ENCODE data around the gene HIGD1A.

HIGD1A gene

DNA sequence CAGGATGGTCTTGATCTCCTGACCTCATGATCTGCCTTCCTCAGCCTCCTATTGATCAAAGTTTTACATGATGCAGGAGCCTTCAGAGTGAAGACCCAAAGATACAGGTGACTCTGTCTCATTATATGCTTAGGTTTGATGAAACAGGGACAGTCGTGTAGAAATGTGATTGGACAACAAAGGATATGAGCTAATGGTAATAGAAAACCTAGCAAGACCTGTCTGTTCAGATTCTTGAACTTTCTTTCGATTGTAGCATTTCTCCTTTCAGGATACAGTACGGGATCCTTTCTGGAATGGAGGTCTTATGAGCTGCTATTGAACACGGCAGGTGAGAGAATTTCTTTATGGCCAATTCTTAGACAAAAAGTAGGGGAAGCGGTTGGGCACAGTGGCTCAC is 4.9 kb upstream of the HIGD1A start, which contains the start of gene ACKR2:
Gene ACKR2, plus strand, starts transcription at position 244 of the 400 bp plus-strand sequence. CDS start 55,058 bp downstream, outside the sequence.
- no peak for DNase-seq (ENCODE audit: low read depth)
- TF ChIP-seq, protein P1, sequence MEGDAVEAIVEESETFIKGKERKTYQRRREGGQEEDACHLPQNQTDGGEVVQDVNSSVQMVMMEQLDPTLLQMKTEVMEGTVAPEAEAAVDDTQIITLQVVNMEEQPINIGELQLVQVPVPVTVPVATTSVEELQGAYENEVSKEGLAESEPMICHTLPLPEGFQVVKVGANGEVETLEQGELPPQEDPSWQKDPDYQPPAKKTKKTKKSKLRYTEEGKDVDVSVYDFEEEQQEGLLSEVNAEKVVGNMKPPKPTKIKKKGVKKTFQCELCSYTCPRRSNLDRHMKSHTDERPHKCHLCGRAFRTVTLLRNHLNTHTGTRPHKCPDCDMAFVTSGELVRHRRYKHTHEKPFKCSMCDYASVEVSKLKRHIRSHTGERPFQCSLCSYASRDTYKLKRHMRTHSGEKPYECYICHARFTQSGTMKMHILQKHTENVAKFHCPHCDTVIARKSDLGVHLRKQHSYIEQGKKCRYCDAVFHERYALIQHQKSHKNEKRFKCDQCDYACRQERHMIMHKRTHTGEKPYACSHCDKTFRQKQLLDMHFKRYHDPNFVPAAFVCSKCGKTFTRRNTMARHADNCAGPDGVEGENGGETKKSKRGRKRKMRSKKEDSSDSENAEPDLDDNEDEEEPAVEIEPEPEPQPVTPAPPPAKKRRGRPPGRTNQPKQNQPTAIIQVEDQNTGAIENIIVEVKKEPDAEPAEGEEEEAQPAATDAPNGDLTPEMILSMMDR (IDR thresholded peaks at IDR 0.05; ENCODE audit: insufficient read depth, low read depth, low read length, missing control alignments), result no peak
- H3K4me3 ChIP-seq (ENCODE audit: low read depth, low read length), result no peak within 1 kb of the TSS

DNA sequence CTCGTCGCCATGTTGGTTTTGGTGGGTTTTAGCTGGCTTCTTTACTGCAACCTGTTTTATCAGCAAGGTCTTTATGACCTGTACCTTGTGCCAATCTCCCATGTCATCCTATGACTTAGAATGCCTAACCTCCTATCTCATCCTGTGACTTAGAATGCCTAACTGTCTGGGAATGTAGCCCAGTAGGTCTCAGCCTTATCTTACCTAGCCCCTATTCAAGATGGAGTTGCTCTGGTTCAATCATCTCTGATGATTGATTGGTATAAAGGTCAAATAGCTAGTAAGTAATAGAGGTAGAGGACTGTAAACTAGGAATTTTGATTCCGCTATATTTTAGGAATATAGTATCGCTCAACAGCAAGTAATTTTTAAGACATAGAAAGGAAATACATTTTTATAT is 3.6 kb upstream of the HIGD1A start:
- no peak for DNase-seq (ENCODE audit: low read depth)
- no peak overlapping the region for H3K4me3 ChIP-seq (ENCODE audit: low read depth, low read length)
- TF ChIP-seq, protein P1 (IDR thresholded peaks at IDR 0.05; ENCODE audit: insufficient read depth, low read depth, low read length, missing control alignments), result no peak

DNA sequence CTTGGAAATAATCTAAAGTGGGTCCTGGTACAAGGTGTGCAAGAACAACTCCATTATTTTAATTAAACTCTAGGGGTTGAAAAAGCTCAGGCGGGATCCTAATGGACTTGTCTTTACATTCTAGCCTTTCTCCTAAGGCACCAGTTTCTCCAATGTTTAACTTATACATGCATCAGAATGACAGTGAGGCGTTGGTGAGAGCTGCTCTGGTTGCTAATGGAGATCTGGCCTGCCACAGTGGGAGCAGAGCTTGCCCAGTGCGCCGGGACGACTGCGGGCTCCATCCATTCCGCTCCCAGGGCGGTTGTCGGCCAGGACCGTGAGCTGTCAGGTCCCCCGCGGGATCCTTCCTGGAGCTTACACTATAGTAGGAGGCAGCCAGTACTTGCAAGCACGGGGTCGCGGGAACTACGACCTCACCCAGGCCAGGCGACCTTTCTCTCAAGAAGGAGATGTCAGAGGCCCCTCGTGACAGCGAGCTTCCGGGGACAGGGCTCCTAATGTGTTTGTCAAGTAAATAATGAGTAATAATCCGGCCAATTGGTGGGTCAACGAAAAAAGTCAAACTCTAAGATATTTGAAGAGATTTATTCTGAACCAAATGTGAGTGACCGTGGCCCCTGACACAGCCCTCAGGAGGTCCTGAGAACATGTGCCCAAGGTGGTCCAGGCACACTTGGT is 991 bp upstream of the HIGD1A start:
- H3K4me3 ChIP-seq (ENCODE audit: low read depth, low read length), result peak overlapping the region; percentile 95
- TF ChIP-seq, protein P1 (IDR thresholded peaks at IDR 0.05; ENCODE audit: insufficient read depth, low read depth, low read length, missing control alignments), result no peak
- DNase-seq (ENCODE audit: low read depth), result no peak

DNA sequence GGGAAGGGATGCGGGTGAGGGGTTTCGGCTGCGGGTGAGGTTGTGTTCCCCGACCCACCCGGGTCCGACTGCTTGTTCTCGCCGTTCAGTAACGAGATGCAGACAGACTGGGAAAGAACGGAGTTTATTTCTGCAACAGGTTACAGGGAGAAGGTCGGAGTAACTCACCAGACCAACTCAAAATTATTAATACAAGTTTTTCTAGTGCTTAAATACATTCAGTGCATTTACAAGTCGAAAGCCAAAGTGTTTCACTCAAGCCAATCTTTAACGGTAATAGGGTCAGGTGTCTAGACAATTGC is 492 bp upstream of the HIGD1A start:
- peak overlapping the region; percentile 95 for H3K4me3 ChIP-seq (ENCODE audit: low read depth, low read length)
- no peak for DNase-seq (ENCODE audit: low read depth)
- TF ChIP-seq, protein P1 (IDR thresholded peaks at IDR 0.05; ENCODE audit: insufficient read depth, low read depth, low read length, missing control alignments), result no peak

DNA sequence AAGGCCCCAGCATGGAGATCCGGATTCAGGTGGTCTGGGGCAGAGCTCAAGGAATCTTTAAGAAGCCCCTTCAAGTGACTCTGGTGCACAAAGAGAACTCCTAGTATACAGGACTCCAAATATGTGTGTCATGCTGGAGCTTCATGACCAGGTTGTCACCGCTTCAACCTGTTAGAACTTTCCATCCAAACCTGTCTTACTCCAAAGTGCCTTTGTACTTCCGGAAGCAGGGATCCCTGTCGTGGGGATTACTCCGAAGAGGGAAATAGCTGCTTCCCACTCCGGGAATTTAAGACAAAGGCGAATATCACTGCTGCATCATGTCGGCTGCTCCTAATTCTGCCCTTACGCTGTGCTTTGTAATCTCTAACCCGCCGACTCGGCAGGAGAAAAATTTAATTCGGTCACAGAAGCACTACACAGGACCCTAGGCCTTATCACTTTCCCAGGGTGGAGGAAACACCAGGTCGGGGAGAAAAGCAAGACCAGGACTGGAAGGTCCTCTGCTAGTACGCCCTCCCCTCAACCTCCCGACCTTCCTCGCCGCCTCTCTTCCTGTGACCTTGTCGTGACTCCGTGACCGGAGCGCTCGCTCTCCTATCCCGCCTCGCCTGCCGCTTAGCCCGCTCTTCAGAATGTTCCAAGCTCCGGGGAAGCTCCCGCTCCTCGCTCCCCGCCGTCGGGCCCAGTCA is 730 bp downstream of the HIGD1A start:
- TF ChIP-seq, protein P1 (IDR thresholded peaks at IDR 0.05; ENCODE audit: insufficient read depth, low read depth, low read length, missing control alignments), result no peak
- H3K4me3 ChIP-seq (ENCODE audit: low read depth, low read length), result peak overlapping the region; percentile 95
- peak; percentile 68 for DNase-seq (ENCODE audit: low read depth)

DNA sequence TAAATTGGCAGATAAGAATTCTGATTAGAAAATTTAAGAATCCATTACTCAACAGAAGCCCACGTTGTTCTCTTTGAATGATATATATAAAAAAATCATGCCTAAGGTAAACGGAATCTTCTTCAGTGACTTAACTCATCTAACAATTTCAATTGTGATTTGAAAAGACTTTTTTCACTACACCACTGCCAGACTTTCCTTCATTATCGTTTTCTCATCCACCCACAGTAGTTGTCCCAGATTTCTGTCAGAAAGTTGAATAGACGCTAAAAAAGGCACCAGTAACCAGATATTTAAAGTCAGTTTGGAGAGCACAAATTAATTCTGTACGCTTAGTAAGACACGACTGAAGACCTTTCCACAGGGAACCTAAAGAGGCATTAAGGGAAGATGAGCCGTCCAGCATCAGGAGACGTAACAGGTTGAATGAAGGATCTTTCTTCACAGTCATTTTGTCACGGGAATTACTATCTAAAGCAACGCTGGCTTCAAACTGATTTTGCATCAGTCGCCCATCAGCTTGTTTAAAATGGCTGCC is 1.3 kb downstream of the HIGD1A start:
- no peak for DNase-seq (ENCODE audit: low read depth)
- TF ChIP-seq, protein P1 (IDR thresholded peaks at IDR 0.05; ENCODE audit: insufficient read depth, low read depth, low read length, missing control alignments), result no peak
- peak overlapping the region; percentile 95 for H3K4me3 ChIP-seq (ENCODE audit: low read depth, low read length)

Data from GM12865 (cell line).